Measurements from ENCODE around the gene MAPKAPK2. TPM values are rescaled to one million over a fixed set of nuclear protein-coding genes. Genes with fewer than 3 reads are reported as not detected.
A peak's percentile ranks its signal among the peaks of the same experiment; 100 is the strongest.

Gene MAPKAPK2
- total RNA-seq, 1 experiment from 2014 or later, result 96.8 TPM

DNA sequence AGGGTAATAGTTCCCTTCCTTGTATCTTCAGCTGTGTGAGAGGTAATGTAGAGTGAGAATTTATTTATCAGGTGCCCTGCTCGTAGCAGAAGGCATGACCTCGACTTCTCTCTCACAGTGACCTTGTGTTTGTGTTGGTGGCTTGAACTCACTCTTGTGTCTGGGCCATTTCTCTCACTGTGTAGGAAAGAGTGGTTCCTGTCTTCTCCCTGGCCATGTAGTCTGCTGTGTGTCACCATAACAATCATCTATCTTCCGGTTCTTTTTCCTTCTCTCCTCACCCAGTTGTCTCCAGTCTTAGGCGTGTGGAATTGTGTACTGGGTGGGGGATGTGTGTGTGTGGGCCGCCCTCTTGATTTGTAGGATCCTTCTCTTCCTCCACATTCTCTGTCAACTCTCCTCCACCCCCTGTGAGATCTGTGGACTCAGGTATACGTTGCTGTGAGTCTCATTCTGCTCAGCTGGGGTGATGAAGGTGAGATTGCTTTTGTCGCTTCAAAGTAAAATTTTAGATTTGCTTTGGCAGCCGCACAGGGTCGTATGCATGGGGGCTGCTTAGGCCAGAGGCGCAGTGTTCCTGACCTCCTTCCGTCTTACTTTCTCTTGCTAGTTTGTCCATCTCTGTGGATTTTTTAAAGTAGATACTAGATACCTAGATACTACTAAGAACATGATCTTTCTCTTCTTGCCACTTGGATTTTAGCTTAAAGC lies 31.6 kb downstream of the MAPKAPK2 start:
- Histone ChIP-seq H3K27me3 (replicated peaks; ENCODE audit: control insufficient read depth, insufficient read depth, low read length) (no peaks in the 10 kb centered on the region), H3K4me1 (peaks cover 17% of the 10 kb centered on the region; the same call in 1 of the 2 replicates), H3K36me3 (ENCODE audit: control insufficient read depth, insufficient read depth, low read length) (no peaks in the 10 kb centered on the region), H3K4me3 (ENCODE audit: low read depth, low read length) (no peak overlapping the region), H3K9me3 (no peaks in the 10 kb centered on the region)
- H3K36me3 Mint-ChIP-seq (ENCODE audit: insufficient read depth, unreplicated experiment), result no peaks in the 10 kb centered on the region
- peak overlapping the region; percentile 13 for H3K27ac Mint-ChIP-seq (ENCODE audit: unreplicated experiment)
- H3K27me3 Mint-ChIP-seq (ENCODE audit: insufficient read depth, unreplicated experiment), result no peaks in the 10 kb centered on the region
- TF ChIP-seq CTCF (IDR thresholded peaks at IDR 0.05; ENCODE audit: insufficient read depth in 1 of 2, low read depth in 1 of 2, low read length in 1 of 2, severe bottlenecking in 1 of 2, unreplicated experiment in 1 of 2), result no peak
- no peak overlapping the region for H3K4me3 Mint-ChIP-seq (ENCODE audit: unreplicated experiment)
- intact Hi-C loops (cut with micrococcal nuclease; ENCODE audit: unreplicated experiment), result no loop called here
- DNase-seq, result no peak
- BruUV-seq (replicated peaks), result no TSS peak
- peaks cover 39% of the 10 kb centered on the region for H3K4me1 Mint-ChIP-seq (ENCODE audit: low read depth, unreplicated experiment)
- no peaks in the 10 kb centered on the region for H3K9me3 Mint-ChIP-seq (ENCODE audit: unreplicated experiment)
- CTCF ChIA-PET, result no interaction called here
- POLR2A ChIA-PET, result no interaction called here

GRCh38 chr1:206716870-206717673 lies 32.4 kb downstream of the MAPKAPK2 start:
- Histone ChIP-seq H3K27me3 (replicated peaks; ENCODE audit: control insufficient read depth, insufficient read depth, low read length) (no peaks in the 10 kb centered on the region), H3K9me3 (no peaks in the 10 kb centered on the region), H3K4me3 (ENCODE audit: low read depth, low read length) (no peak overlapping the region), H3K36me3 (ENCODE audit: control insufficient read depth, insufficient read depth, low read length) (no peaks in the 10 kb centered on the region), H3K4me1 (peaks cover 17% of the 10 kb centered on the region; the same call in 1 of the 2 replicates)
- no peaks in the 10 kb centered on the region for H3K36me3 Mint-ChIP-seq (ENCODE audit: insufficient read depth, unreplicated experiment)
- ChIA-PET CTCF (no interaction called here), POLR2A (no interaction called here)
- no peaks in the 10 kb centered on the region for H3K9me3 Mint-ChIP-seq (ENCODE audit: unreplicated experiment)
- no peak overlapping the region for H3K4me3 Mint-ChIP-seq (ENCODE audit: unreplicated experiment)
- peak overlapping the region; percentile 13 for H3K27ac Mint-ChIP-seq (ENCODE audit: unreplicated experiment)
- peaks cover 39% of the 10 kb centered on the region for H3K4me1 Mint-ChIP-seq (ENCODE audit: low read depth, unreplicated experiment)
- H3K27me3 Mint-ChIP-seq (ENCODE audit: insufficient read depth, unreplicated experiment), result no peaks in the 10 kb centered on the region
- DNase-seq, result no peak
- BruUV-seq (replicated peaks), result no TSS peak
- TF ChIP-seq CTCF (IDR thresholded peaks at IDR 0.05; ENCODE audit: insufficient read depth in 1 of 2, low read depth in 1 of 2, low read length in 1 of 2, severe bottlenecking in 1 of 2, unreplicated experiment in 1 of 2), result no peak
- intact Hi-C loops (cut with micrococcal nuclease; ENCODE audit: unreplicated experiment), result no loop called here

DNA sequence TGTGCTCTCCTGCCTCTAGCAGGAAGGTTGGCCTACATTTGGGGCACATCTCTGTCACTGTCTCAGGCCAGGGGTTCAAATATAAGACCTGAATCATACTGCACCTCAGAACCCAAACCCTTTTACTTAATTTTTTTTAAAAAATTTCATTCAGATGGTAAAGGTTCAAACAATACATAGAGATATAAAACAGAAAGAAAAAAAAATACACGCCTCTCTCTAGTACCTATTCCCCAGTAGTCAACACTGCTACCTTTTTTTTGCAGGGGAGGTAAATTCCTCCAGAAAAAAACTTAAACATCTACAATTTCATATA lies 32.9 kb downstream of the MAPKAPK2 start:
- Mint-ChIP-seq H3K9me3 (ENCODE audit: unreplicated experiment) (no peaks in the 10 kb centered on the region), H3K27me3 (ENCODE audit: insufficient read depth, unreplicated experiment) (no peaks in the 10 kb centered on the region), H3K27ac (ENCODE audit: unreplicated experiment) (peak overlapping the region; percentile 45), H3K4me1 (ENCODE audit: low read depth, unreplicated experiment) (peaks cover 38% of the 10 kb centered on the region), H3K4me3 (ENCODE audit: unreplicated experiment) (no peak overlapping the region), H3K36me3 (ENCODE audit: insufficient read depth, unreplicated experiment) (no peaks in the 10 kb centered on the region)
- no TSS peak for BruUV-seq (replicated peaks)
- no peaks in the 10 kb centered on the region for H3K9me3 ChIP-seq
- no peaks in the 10 kb centered on the region for H3K36me3 ChIP-seq (ENCODE audit: control insufficient read depth, insufficient read depth, low read length)
- intact Hi-C loops (cut with micrococcal nuclease; ENCODE audit: unreplicated experiment), result no loop called here
- no peak overlapping the region for H3K4me3 ChIP-seq (ENCODE audit: low read depth, low read length)
- POLR2A ChIA-PET, result no interaction called here
- DNase-seq, result no peak
- CTCF ChIA-PET, result no interaction called here
- TF ChIP-seq CTCF (IDR thresholded peaks at IDR 0.05; ENCODE audit: insufficient read depth in 1 of 2, low read depth in 1 of 2, low read length in 1 of 2, severe bottlenecking in 1 of 2, unreplicated experiment in 1 of 2), result no peak
- H3K4me1 ChIP-seq, result peaks cover 17% of the 10 kb centered on the region; the same call in 1 of the 2 replicates
- H3K27me3 ChIP-seq (replicated peaks; ENCODE audit: control insufficient read depth, insufficient read depth, low read length), result no peaks in the 10 kb centered on the region
